ENCODE measurements around the gene EIF5A. TPM values are rescaled to one million over a fixed set of nuclear protein-coding genes. Genes with fewer than 3 reads are reported as not detected.
A peak's percentile ranks its signal among the peaks of the same experiment; 100 is the strongest.

The EIF5A gene
- total and polyA plus RNA-seq, 2 experiments from 2014 or later = 319 to 988 TPM

DNA sequence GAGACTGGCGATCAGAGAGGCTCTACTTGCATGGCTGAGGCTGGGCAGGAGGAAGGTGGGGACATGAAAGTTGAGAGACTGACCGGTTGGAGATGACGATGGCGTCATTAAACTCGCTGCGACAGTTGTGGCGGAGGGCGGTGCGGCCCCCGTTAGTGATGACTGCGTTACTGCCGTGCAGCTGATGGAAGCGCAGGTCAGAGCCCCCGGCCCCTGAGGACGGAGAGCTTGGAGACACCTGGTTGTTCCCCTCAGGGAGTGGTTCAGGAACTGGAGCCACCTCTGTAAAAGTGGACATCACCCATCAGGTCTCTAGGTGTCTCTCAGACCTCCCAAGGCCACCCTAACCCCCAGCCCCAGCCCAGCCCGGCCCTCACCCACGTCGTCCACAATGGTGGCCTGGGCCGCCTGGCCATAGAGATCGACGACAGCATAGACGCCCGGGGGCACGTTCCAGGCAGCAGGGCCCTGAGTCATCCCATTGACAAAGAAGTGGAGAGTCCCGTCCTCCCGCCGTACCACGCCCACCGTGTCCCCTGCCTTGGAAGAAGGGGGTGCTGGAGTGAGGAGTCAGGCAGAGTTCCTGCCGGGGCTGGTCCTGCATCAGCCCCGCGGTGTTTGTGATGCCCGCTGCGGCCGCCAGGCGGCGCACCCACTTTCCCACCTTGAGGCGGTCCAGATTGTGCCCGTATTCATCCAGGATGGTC is 16.5 kb downstream of the EIF5A start:
- Histone ChIP-seq H3K36me3 (peaks cover 36% of the 10 kb centered on the region), H3K27me3 (no peaks in the 10 kb centered on the region), H3K4me3 (no peak overlapping the region), H3K27ac (no peak overlapping the region), H3K4me1 (ENCODE audit: low read depth) (peaks cover 5% of the 10 kb centered on the region), H3K9me3 (ENCODE audit: low read depth) (no peaks in the 10 kb centered on the region)
- TF ChIP-seq, protein P1, sequence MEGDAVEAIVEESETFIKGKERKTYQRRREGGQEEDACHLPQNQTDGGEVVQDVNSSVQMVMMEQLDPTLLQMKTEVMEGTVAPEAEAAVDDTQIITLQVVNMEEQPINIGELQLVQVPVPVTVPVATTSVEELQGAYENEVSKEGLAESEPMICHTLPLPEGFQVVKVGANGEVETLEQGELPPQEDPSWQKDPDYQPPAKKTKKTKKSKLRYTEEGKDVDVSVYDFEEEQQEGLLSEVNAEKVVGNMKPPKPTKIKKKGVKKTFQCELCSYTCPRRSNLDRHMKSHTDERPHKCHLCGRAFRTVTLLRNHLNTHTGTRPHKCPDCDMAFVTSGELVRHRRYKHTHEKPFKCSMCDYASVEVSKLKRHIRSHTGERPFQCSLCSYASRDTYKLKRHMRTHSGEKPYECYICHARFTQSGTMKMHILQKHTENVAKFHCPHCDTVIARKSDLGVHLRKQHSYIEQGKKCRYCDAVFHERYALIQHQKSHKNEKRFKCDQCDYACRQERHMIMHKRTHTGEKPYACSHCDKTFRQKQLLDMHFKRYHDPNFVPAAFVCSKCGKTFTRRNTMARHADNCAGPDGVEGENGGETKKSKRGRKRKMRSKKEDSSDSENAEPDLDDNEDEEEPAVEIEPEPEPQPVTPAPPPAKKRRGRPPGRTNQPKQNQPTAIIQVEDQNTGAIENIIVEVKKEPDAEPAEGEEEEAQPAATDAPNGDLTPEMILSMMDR (IDR thresholded peaks at IDR 0.05; ENCODE audit: low read depth, low read length) = peak; percentile 89
- DNase-seq (ENCODE audit: low read depth in 1 of 2, low spot score in 1 of 2) = peak; percentile 40 to 53

DNA sequence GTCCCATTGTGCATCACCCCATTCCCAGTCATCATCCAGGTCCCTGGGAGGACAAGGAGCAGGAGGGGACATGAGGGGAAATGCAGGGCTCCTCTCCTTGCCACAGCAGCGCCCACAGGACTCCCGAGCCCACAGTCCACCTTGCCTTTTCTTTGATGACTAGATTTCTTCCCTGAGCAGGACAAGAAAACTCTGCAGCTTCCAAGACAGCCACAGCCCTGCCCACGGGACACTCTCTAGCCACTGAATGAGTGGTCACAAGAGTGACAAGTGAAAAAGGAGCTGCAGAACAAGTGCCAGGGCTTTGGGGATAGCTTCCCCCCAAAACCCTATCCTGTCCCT is 17.0 kb downstream of the EIF5A start:
- no peaks in the 10 kb centered on the region for H3K9me3 ChIP-seq (ENCODE audit: low read depth)
- no peak overlapping the region for H3K27ac ChIP-seq
- H3K4me3 ChIP-seq = no peak overlapping the region
- H3K4me1 ChIP-seq (ENCODE audit: low read depth) = peaks cover 5% of the 10 kb centered on the region
- H3K36me3 ChIP-seq = peaks cover 35% of the 10 kb centered on the region
- no peaks in the 10 kb centered on the region for H3K27me3 ChIP-seq
- no peak for DNase-seq (ENCODE audit: low read depth in 1 of 2, low spot score in 1 of 2)
- TF ChIP-seq, protein P1 (IDR thresholded peaks at IDR 0.05; ENCODE audit: low read depth, low read length) = no peak

DNA sequence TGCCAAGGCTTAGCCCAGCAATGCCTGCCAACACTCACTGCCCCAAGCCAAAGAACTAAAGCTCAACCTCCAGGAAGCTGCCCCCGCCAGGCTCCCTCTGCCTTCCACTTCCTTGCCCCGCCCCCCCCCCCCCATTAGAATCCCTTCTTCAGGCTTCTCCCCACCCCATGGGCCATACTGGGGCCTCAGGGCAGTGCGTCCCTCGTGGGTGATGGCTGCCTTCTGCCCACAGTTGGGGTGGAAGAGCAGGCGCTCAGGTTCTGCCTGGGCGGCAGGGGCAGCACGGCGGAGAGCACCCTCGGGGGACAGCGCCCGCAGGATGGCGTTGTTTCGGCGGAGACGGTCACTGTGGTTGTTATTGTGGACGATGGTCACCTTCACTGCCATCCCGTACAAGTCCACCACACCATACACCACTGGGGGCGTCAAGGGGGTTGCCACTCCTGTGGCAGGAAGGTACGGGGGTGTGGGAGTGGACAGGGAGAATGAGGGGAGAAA is 17.7 kb downstream of the EIF5A start:
- DNase-seq (ENCODE audit: low read depth in 1 of 2, low spot score in 1 of 2) = no peak
- H3K36me3 ChIP-seq = peaks cover 35% of the 10 kb centered on the region
- TF ChIP-seq, protein P1 (IDR thresholded peaks at IDR 0.05; ENCODE audit: low read depth, low read length) = no peak

DNA sequence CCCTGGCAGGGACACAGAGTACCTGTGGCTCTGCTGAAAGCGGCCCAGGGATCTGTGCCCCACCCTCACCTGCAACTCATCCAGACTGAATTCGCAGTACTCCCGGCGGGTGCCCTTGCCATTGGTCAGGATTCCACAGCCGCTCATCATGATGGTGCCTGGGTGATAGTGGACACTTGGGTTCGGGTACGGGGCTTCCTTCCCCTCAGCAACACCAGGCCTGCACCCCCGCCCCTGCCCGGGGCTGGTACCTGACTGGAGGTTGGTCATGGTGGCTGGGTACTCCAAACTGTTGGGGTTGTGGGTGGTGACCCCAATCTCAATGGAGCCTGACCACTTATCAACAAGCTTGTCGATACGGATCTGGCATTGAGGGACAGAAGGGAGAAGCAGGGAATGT is 18.8 kb downstream of the EIF5A start:
- Histone ChIP-seq H3K27ac (no peak overlapping the region), H3K27me3 (no peaks in the 10 kb centered on the region), H3K9me3 (ENCODE audit: low read depth) (no peaks in the 10 kb centered on the region), H3K36me3 (peaks cover 28% of the 10 kb centered on the region), H3K4me3 (no peak overlapping the region), H3K4me1 (ENCODE audit: low read depth) (peaks cover 5% of the 10 kb centered on the region)
- no peak for DNase-seq (ENCODE audit: low read depth in 1 of 2, low spot score in 1 of 2)
- TF ChIP-seq, protein P1 (IDR thresholded peaks at IDR 0.05; ENCODE audit: low read depth, low read length) = no peak

More for the DNA sequence above, 17.7 kb downstream of the EIF5A start:
- peaks cover 5% of the 10 kb centered on the region for H3K4me1 ChIP-seq (ENCODE audit: low read depth)
- H3K4me3 ChIP-seq = no peak overlapping the region
- H3K9me3 ChIP-seq (ENCODE audit: low read depth) = no peaks in the 10 kb centered on the region
- H3K27me3 ChIP-seq = no peaks in the 10 kb centered on the region
- H3K27ac ChIP-seq = no peak overlapping the region

DNA sequence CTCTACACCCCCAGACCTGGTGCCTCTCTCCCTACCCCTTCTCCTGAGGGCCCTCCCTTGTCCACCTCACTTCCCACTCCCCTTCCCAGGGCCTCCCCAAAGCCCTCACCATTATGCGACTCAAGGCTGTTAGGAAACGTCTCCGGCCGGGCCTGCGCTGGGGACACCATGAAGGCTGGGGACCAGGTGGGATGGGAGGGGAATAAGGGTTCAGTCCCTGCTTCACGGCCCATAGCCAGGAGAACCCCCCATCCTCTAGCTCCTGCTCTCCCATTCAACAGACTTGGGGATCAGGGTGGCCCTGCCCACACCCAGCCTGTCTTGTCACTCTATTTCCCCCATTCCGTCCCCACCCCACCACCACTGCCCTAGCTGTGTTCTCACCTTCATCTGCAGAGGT is 19.6 kb downstream of the EIF5A start:
- Histone ChIP-seq H3K27ac (no peak overlapping the region), H3K9me3 (ENCODE audit: low read depth) (no peaks in the 10 kb centered on the region), H3K36me3 (peaks cover 20% of the 10 kb centered on the region), H3K4me1 (ENCODE audit: low read depth) (peaks cover 5% of the 10 kb centered on the region), H3K4me3 (no peak overlapping the region), H3K27me3 (no peaks in the 10 kb centered on the region)
- DNase-seq (ENCODE audit: low read depth in 1 of 2, low spot score in 1 of 2) = no peak
- TF ChIP-seq, protein P1 (IDR thresholded peaks at IDR 0.05; ENCODE audit: low read depth, low read length) = no peak

Data from cardiac muscle cell (in vitro differentiated cells and primary cell).